K562 (cell line): ENCODE measurements around the gene NELFA. TPM values are rescaled to one million over a fixed set of nuclear protein-coding genes. Genes with fewer than 3 reads are reported as not detected.

Experiments
- ATAC-seq: fragments of 200-7000 bp; cut with Tn5 transposase; 3 replicates; pipeline ENCODE4 v1.9.1; 2020; ENCODE audit warnings: moderate library complexity
- BruUV-seq: library from RNA; stranded (reverse); fragments of 400-500 nt; replicated peaks from 2 replicates; lab custom pipeline; 2021; lab: Mats Ljungman, UMichigan
- CTCF ChIA-PET: fragments of 300-600 bp; formaldehyde crosslinking; extraction: SDS; loops from one replicate; lab custom pipeline; 2021; ENCODE audit warnings: low intra/inter-chr PET ratio; lab: Yijun Ruan, JAX
- POLR2A ChIA-PET: fragments of 300-600, 350-650 bp; sonication (Branson Sonifier 250); formaldehyde crosslinking; extraction: SDS; loops from one replicate; lab custom pipeline; 2021; ENCODE audit warnings: antibody characterized with exemption, inconsistent platforms; lab: Yijun Ruan, JAX
- DNase-seq, 4 experiments: peaks; one replicate each; pipeline versions ENCODE4 v3.0.0 to v3.0.0-alpha.2; 2011 to 2018; ENCODE audit warnings: low spot score in 3 of 4, mixed read lengths in 3 of 4; ENCODE audit errors: extremely low read depth in 1 of 4
- FAIRE-seq: peaks from 2 replicates; lab custom pipeline; 2011; peaks lifted over from hg19 to GRCh38; lab: Jason Lieb, UNC
- H2AFZ ChIP-seq: 2 replicates; pipeline ENCODE4 v1.6.0; 2011; ENCODE audit warnings: low read depth, low read length, control low read depth, inconsistent platforms
- H3K27ac ChIP-seq: fragments of 200-600 bp; 3 replicates; pipeline ENCODE4 v1.8.0; 2011; ENCODE audit warnings: low read depth, mild to moderate bottlenecking, control low read depth, inconsistent platforms, low read length, moderate library complexity, mixed read lengths; ENCODE audit errors: extremely low read depth
- H3K27me3 ChIP-seq, 2 experiments: fragments of 300-600 bp in 1 of 2; 2 replicates in 1 of 2; 3 replicates in 1 of 2; pipeline versions ENCODE4 v1.6.0 to v1.8.0; 2011; ENCODE audit warnings: inconsistent platforms in 2 of 2, low read length in 2 of 2, mild to moderate bottlenecking in 1 of 2, mixed read lengths in 1 of 2, moderate library complexity in 1 of 2; ENCODE audit not compliant: control insufficient read depth in 2 of 2, insufficient read depth in 2 of 2
- H3K36me3 ChIP-seq: fragments of 300-600 bp; 3 replicates; pipeline ENCODE4 v1.8.0; 2011; ENCODE audit warnings: mild to moderate bottlenecking, low read length, inconsistent platforms; ENCODE audit not compliant: control insufficient read depth, insufficient read depth
- H3K4me1 ChIP-seq, 2 experiments: fragments of 200-600 bp in 1 of 2; replicated peaks in 1 of 2; 2 replicates in 1 of 2; 3 replicates in 1 of 2; pipeline versions ENCODE4 v1.5.1 to v1.8.0; 2011; ENCODE audit warnings: inconsistent platforms in 2 of 2, low read length in 2 of 2, mild to moderate bottlenecking in 1 of 2, mixed read lengths in 1 of 2, moderate library complexity in 1 of 2; ENCODE audit not compliant: control insufficient read depth in 2 of 2, insufficient read depth in 2 of 2
- H3K4me2 ChIP-seq: 2 replicates; pipeline ENCODE4 v1.6.1; 2011; ENCODE audit warnings: low read length, control low read depth, inconsistent platforms, mixed read lengths; ENCODE audit not compliant: insufficient read depth
- H3K4me3 ChIP-seq: fragments of 200-600 bp; sonication (generic), shearing (Covaris generic); 2 replicates; pipeline ENCODE4 v1.5.1; 2016; ENCODE audit warnings: control low read depth, inconsistent platforms
- H3K79me2 ChIP-seq: fragments of 200-600 bp; 3 replicates; pipeline ENCODE4 v1.8.0; 2011; ENCODE audit warnings: low read length, inconsistent platforms; ENCODE audit not compliant: control insufficient read depth, insufficient read depth
- H3K9ac ChIP-seq, 2 experiments: 2 replicates each; pipeline versions ENCODE4 v1.6.0 to v1.6.1; 2011; ENCODE audit warnings: low read depth in 2 of 2, low read length in 2 of 2, control low read depth in 1 of 2, inconsistent platforms in 1 of 2, mild to moderate bottlenecking in 1 of 2, mixed read lengths in 1 of 2; ENCODE audit not compliant: insufficient read depth in 1 of 2
- H3K9me1 ChIP-seq: one replicate; pipeline ENCODE4 v1.6.0; 2011; ENCODE audit warnings: inconsistent platforms, mild to moderate bottlenecking, low read length, moderate library complexity; ENCODE audit not compliant: control insufficient read depth, insufficient read depth
- H3K9me3 ChIP-seq: replicated peaks from 2 replicates; pipeline ENCODE4 v1.5.1; 2011; ENCODE audit warnings: low read depth, low read length, inconsistent platforms; ENCODE audit not compliant: control insufficient read depth, insufficient read depth
- H4K20me1 ChIP-seq: replicated peaks from 2 replicates; pipeline ENCODE4 v1.6.1; 2011; ENCODE audit warnings: low read length, inconsistent platforms, mixed read lengths; ENCODE audit not compliant: control insufficient read depth, insufficient read depth
- ZNF212 ChIP-seq: fragments of 450-650 bp; formaldehyde crosslinking; IDR thresholded peaks from 2 replicates; pipeline ENCODE4 v1.4.0; 2020; ENCODE audit warnings: mild to moderate bottlenecking
- ZNF830 ChIP-seq: fragments of 250-450 bp; sonication (Bioruptor Pico); IDR thresholded peaks from 2 replicates; pipeline ENCODE4 v1.5.0; 2021; ENCODE audit warnings: mild to moderate bottlenecking
- WGBS: fragments of 100-300 bp; shearing (Covaris generic); methylation state at CpG from one replicate; pipeline ENCODE4 v1.1.6; 2016; ENCODE audit warnings: low coverage, mixed read lengths; ENCODE audit not compliant: insufficient coverage; ENCODE audit errors: missing lambda C conversion rate; 5-methylcytosine and 5-hydroxymethylcytosine counted together
- in situ Hi-C: fragments of 300-500 bp; cut with MboI; formaldehyde crosslinking; loops from 4 replicates; pipeline ENCODE4 v1.15.0; 2018; ENCODE audit warnings: inconsistent platforms, mixed read lengths
- intact Hi-C: fragments of 100-400 bp; cut with micrococcal nuclease; formaldehyde crosslinking; loops from 2 replicates; pipeline ENCODE4 v1.14.2; 2022
- polyA plus RNA-seq, 8 experiments: library from polyadenylated mRNA; depleted of rRNA in 4 of 8; stranded (reverse) in 5 of 8; unstranded in 3 of 8; fragments of >200 nt; fragmentation: Nextera tagmentation in 2 of 8; fragmentation: Illumina TruSeq in 1 of 8; extraction: Ambion mirVana in 2 of 8; extraction: Trizol in 1 of 8; gene quantifications; 2 replicates each; pipeline versions ENCODE4 v1.2.1 to v1.2.3, GENCODE V29; 2011 to 2014; ENCODE audit warnings: inconsistent platforms in 1 of 8, missing spikeins in 1 of 8
- total RNA-seq, 7 experiments: library from RNA; depleted of rRNA in 6 of 7; stranded (reverse); fragments of >200 nt in 6 of 7; fragmentation: Illumina TruSeq in 2 of 7; extraction: Trizol in 2 of 7; gene quantifications; 2 replicates each; pipeline versions ENCODE4 v1.2.1 to v1.2.3, GENCODE V29; 2011 to 2021; ENCODE audit warnings: low replicate concordance in 1 of 7
- TF ChIP-seq, protein P1 (sequence below): sonication (generic); formaldehyde crosslinking; IDR thresholded peaks from 2 replicates; pipeline ENCODE4 v1.8.0; 2023; ENCODE audit warnings: mild to moderate bottlenecking, missing genetic modification reagents

Gene NELFA
- total and polyA plus RNA-seq, 9 of the 15 experiments (the other 6 are each of a cell fraction or from before 2014, with no cell fraction given): 0.76 to 59.6 (median 14.8) TPM

- 96% methylated on average over 4 of the region's 4 CpGs for WGBS
- BruUV-seq: no TSS peak
- ChIA-PET POLR2A (no interaction called here), CTCF (no interaction called here)
- Histone ChIP-seq H4K20me1 (no peaks in the 10 kb centered on the region), H3K4me3 (no peak overlapping the region), H3K27ac (no peak overlapping the region), H3K4me2 (no peak overlapping the region), H3K9me3 (peaks cover 5% of the 10 kb centered on the region), H3K4me1 (peaks cover 0 to 6% of the 10 kb centered on the region in 2 experiments; a peak in 2 of 5 replicates), H3K79me2 (peaks cover 92% of the 10 kb centered on the region), H3K27me3 (no peaks in the 10 kb centered on the region), H3K9ac (no peak overlapping the region), H3K36me3 (peaks cover 36% of the 10 kb centered on the region; the same call in 1 of the 3 replicates), H2AFZ (no peak overlapping the region), H3K9me1 (no peaks in the 10 kb centered on the region)
- in situ Hi-C loops (no loop called here), intact Hi-C loops (no loop called here)
- no peak for DNase-seq
- no peak for FAIRE-seq
- ATAC-seq: no peak
- TF ChIP-seq, protein P1, sequence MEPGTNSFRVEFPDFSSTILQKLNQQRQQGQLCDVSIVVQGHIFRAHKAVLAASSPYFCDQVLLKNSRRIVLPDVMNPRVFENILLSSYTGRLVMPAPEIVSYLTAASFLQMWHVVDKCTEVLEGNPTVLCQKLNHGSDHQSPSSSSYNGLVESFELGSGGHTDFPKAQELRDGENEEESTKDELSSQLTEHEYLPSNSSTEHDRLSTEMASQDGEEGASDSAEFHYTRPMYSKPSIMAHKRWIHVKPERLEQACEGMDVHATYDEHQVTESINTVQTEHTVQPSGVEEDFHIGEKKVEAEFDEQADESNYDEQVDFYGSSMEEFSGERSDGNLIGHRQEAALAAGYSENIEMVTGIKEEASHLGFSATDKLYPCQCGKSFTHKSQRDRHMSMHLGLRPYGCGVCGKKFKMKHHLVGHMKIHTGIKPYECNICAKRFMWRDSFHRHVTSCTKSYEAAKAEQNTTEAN: no peak
- TF ChIP-seq ZNF212 (CRISPR knock-in tag) (no peak), ZNF830 (CRISPR knock-in tag) (no peak)
Measured at GRCh38 chr4:1997712-1998111, 11.1 kb downstream of the NELFA start.
